Activated naive CD4-positive, alpha-beta T cell treated with Interleukin-2 at 50 U/mL for 16 hours (primary cell): Measurements from ENCODE around the gene WDR54.
"Not testable (repeated sequence)": the region's sequence is repeated elsewhere in the genome, so short reads cannot be mapped to it uniquely, and the experiment has no call there.

Experiments
- DNase-seq: peaks from one replicate; pipeline ENCODE4 v3.0.0-alpha.2; 2020

Gene WDR54

GRCh38 chr2:74430502-74430901, 9.0 kb downstream of the WDR54 start:
- no peak for DNase-seq

- no peak for DNase-seq
Observed at GRCh38 chr2:74436111-74436805, 14.7 kb downstream of the WDR54 start.

- DNase-seq: no peak
Observed at GRCh38 chr2:74436848-74437695, 15.5 kb downstream of the WDR54 start.

GRCh38 chr2:74438248-74438647, 16.7 kb downstream of the WDR54 start:
- no peak for DNase-seq

- DNase-seq: no peak
Observed at GRCh38 chr2:74439373-74439772, 17.8 kb downstream of the WDR54 start.

GRCh38 chr2:74439803-74440377, 18.4 kb downstream of the WDR54 start:
- no peak for DNase-seq

- DNase-seq: peak; percentile 49
Observed at GRCh38 chr2:74440378-74441169, 19.0 kb downstream of the WDR54 start.

- no peak for DNase-seq
Observed at GRCh38 chr2:74441170-74441689, 19.7 kb downstream of the WDR54 start.

- peak; percentile 28 for DNase-seq
Observed at GRCh38 chr2:74441690-74442482, 20.4 kb downstream of the WDR54 start, which contains the start of gene RTKN. RTKN (minus strand) TSS chr2:74441937; CDS start chr2:74441816, 121 bp downstream.

GRCh38 chr2:74442483-74443297, 21.2 kb downstream of the WDR54 start:
- not testable (repeated sequence) for DNase-seq

- no peak for DNase-seq
Observed at GRCh38 chr2:74444498-74445318, 23.2 kb downstream of the WDR54 start.

GRCh38 chr2:74447230-74447999, 25.9 kb downstream of the WDR54 start:
- no peak for DNase-seq

GRCh38 chr2:74448771-74449170, 27.2 kb downstream of the WDR54 start:
- no peak for DNase-seq

- no peak for DNase-seq
Observed at GRCh38 chr2:74450570-74451190, 29.1 kb downstream of the WDR54 start.

GRCh38 chr2:74454654-74455511, 33.4 kb downstream of the WDR54 start, which contains the start of gene INO80B:
INO80B (plus strand) TSS chr2:74455087; CDS start chr2:74455117, 30 bp downstream.
- peak; percentile 97 for DNase-seq

- no peak for DNase-seq
Observed at GRCh38 chr2:74457129-74457548, 35.6 kb downstream of the WDR54 start.

GRCh38 chr2:74457549-74458131, 36.1 kb downstream of the WDR54 start:
- peak; percentile 85 for DNase-seq
